Endothelial cell of umbilical vein (primary cell): Measurements from ENCODE around the gene TOX2. TPM values are rescaled to one million over a fixed set of nuclear protein-coding genes. Genes with fewer than 3 reads are reported as not detected.

Experiments
- BruUV-seq: library from RNA; stranded (reverse); fragments of 400-500 nt; replicated peaks from 2 replicates; lab custom pipeline; 2021; lab: Mats Ljungman, UMichigan
- CTCF ChIA-PET: fragments of 300-600, 350-600 bp; sonication (Branson Sonifier 250); formaldehyde crosslinking; loops from one replicate; lab custom pipeline; 2021; ENCODE audit warnings: antibody characterized with exemption, inconsistent platforms; lab: Charles Lee
- POLR2A ChIA-PET: fragments of 300-600, 350-600 bp; sonication (Branson Sonifier 250); formaldehyde crosslinking; loops from one replicate; lab custom pipeline; 2021; ENCODE audit warnings: antibody characterized with exemption, inconsistent platforms; lab: Charles Lee
- DNase-seq: peaks from one replicate; pipeline ENCODE4 v3.0.0-alpha.2; 2011; ENCODE audit warnings: low read depth, low spot score
- FAIRE-seq: peaks from 2 replicates; lab custom pipeline; 2011; peaks lifted over from hg19 to GRCh38; lab: Jason Lieb, UNC
- H2AFZ ChIP-seq: 2 replicates; pipeline ENCODE4 v1.6.0; 2012; ENCODE audit warnings: low read depth, low read length, control low read depth, inconsistent platforms
- H3K27ac ChIP-seq: 2 replicates; pipeline ENCODE4 v1.5.1; 2011; ENCODE audit warnings: low read depth, mild to moderate bottlenecking, control low read depth, low read length, moderate library complexity; ENCODE audit not compliant: insufficient read depth
- H3K27me3 ChIP-seq, 2 experiments: 2 replicates each; pipeline versions ENCODE4 v1.6.0 to v1.6.1; 2011; ENCODE audit warnings: low read length in 2 of 2, mixed read lengths in 1 of 2; ENCODE audit not compliant: control insufficient read depth in 2 of 2, insufficient read depth in 2 of 2
- H3K36me3 ChIP-seq, 2 experiments: 2 replicates in 1 of 2; 3 replicates in 1 of 2; pipeline ENCODE4 v1.5.1; 2011; ENCODE audit warnings: low read length in 2 of 2, mild to moderate bottlenecking in 1 of 2, moderate library complexity in 1 of 2; ENCODE audit not compliant: control insufficient read depth in 2 of 2, insufficient read depth in 2 of 2; ENCODE audit errors: extremely low read depth in 1 of 2
- H3K4me1 ChIP-seq: 3 replicates; pipeline ENCODE4 v1.5.1; 2011; ENCODE audit warnings: mild to moderate bottlenecking, low read length; ENCODE audit not compliant: control insufficient read depth, insufficient read depth; ENCODE audit errors: extremely low read depth
- H3K4me2 ChIP-seq: 2 replicates; pipeline ENCODE4 v1.6.1; 2011; ENCODE audit warnings: low read length, control low read depth, mixed read lengths; ENCODE audit not compliant: insufficient read depth
- H3K4me3 ChIP-seq, 3 experiments: fragments of 200-600 bp in 1 of 3; sonication (generic), shearing (Covaris generic) in 1 of 3; replicated peaks in 1 of 3; 2 replicates each; pipeline ENCODE4 v1.5.1; 2011 to 2016; ENCODE audit warnings: control low read depth in 3 of 3, low read length in 3 of 3, mild to moderate bottlenecking in 2 of 3, inconsistent platforms in 1 of 3, low read depth in 1 of 3, moderate library complexity in 1 of 3; ENCODE audit not compliant: insufficient read depth in 1 of 3
- H3K79me2 ChIP-seq: 2 replicates; pipeline ENCODE4 v1.6.0; 2012; ENCODE audit warnings: low read length, inconsistent platforms; ENCODE audit not compliant: control insufficient read depth, insufficient read depth
- H3K9ac ChIP-seq: replicated peaks from 2 replicates; pipeline ENCODE3; 2011; ENCODE audit warnings: low read length, control low read depth; ENCODE audit not compliant: insufficient read depth; ENCODE audit errors: extremely low read depth
- H3K9me1 ChIP-seq: replicated peaks from 3 replicates; pipeline ENCODE4 v1.6.0; 2011; ENCODE audit warnings: mild to moderate bottlenecking, low read length; ENCODE audit not compliant: control insufficient read depth, insufficient read depth; ENCODE audit errors: extremely low read depth
- H3K9me3 ChIP-seq: replicated peaks from 2 replicates; pipeline ENCODE4 v1.5.1; 2012; ENCODE audit warnings: low read length, inconsistent platforms; ENCODE audit not compliant: control insufficient read depth, insufficient read depth
- H4K20me1 ChIP-seq: replicated peaks from 2 replicates; pipeline ENCODE3; 2011; ENCODE audit warnings: mild to moderate bottlenecking, low read length; ENCODE audit not compliant: control insufficient read depth, insufficient read depth; ENCODE audit errors: extremely low read depth
- CTCF ChIP-seq, 2 donors: IDR thresholded peaks; 1 replicate in 1 of 2; 2 replicates in 1 of 2; pipeline ENCODE4 v1.5.1; 2011; ENCODE audit warnings: low read length in 2 of 2, mild to moderate bottlenecking in 2 of 2, moderate library complexity in 2 of 2, control low read depth in 1 of 2, inconsistent platforms in 1 of 2, low read depth in 1 of 2; ENCODE audit not compliant: insufficient read depth in 1 of 2; ENCODE audit errors: extremely low read depth in 1 of 2
- EZH2 ChIP-seq: IDR thresholded peaks from 2 replicates; pipeline ENCODE4 v1.6.1; 2012; ENCODE audit warnings: borderline replicate concordance, low read depth, mild to moderate bottlenecking, moderate library complexity, low read length, inconsistent platforms; ENCODE audit not compliant: severe bottlenecking
- FOS ChIP-seq: IDR thresholded peaks from 2 replicates; pipeline ENCODE4 v1.6.1; 2011; ENCODE audit warnings: mild to moderate bottlenecking, low read length, moderate library complexity, borderline replicate concordance; ENCODE audit not compliant: insufficient read depth
- GATA2 ChIP-seq: IDR thresholded peaks from 2 replicates; pipeline ENCODE4 v1.7.0; 2011; ENCODE audit warnings: low read depth, mild to moderate bottlenecking, moderate library complexity, mixed read lengths, low read length; ENCODE audit not compliant: insufficient read length, insufficient read depth
- JUN ChIP-seq: IDR thresholded peaks from 2 replicates; pipeline ENCODE4 v1.6.1; 2011; ENCODE audit warnings: borderline replicate concordance, low read depth; ENCODE audit not compliant: insufficient read length, insufficient read depth
- MAX ChIP-seq: IDR thresholded peaks from 2 replicates; pipeline ENCODE4 v1.6.1; 2011; ENCODE audit not compliant: insufficient read depth, insufficient read length
- MYC ChIP-seq: IDR thresholded peaks from one replicate; pipeline ENCODE4 v1.6.1; 2011; ENCODE audit warnings: mild to moderate bottlenecking, low read depth, low read length
- POLR2A ChIP-seq: IDR thresholded peaks from 2 replicates; pipeline ENCODE4 v1.6.1; 2012; ENCODE audit warnings: low read depth, mild to moderate bottlenecking, control low read depth, low read length
- POLR2AphosphoS5 ChIP-seq: IDR thresholded peaks from 2 replicates; pipeline ENCODE4 v1.6.1; 2012; ENCODE audit warnings: low read depth, mild to moderate bottlenecking, control low read depth, low read length, moderate library complexity; ENCODE audit not compliant: insufficient read depth
- dilution Hi-C: fragments of 300-500 bp; cut with MboI; formaldehyde crosslinking; loops from one replicate; pipeline ENCODE4 v1.15.0; 2019; ENCODE audit warnings: low sequenced_read_pairs; ENCODE audit not compliant: extremely low pct_ligation_motif_present
- intact Hi-C: fragments of 100-400 bp; cut with micrococcal nuclease; formaldehyde crosslinking; loops from one replicate; pipeline ENCODE4 v1.10.0; 2022
- polyA plus RNA-seq, 4 experiments: library from polyadenylated mRNA; depleted of rRNA in 3 of 4; stranded (reverse) in 3 of 4; unstranded in 1 of 4; fragments of >200 nt; gene quantifications; 2 replicates each; pipeline versions ENCODE4 v1.2.1 to v1.2.3, GENCODE V29; 2011 to 2012; ENCODE audit warnings: missing spikeins in 1 of 4
- total RNA-seq: library from RNA; stranded (reverse); gene quantifications from 2 replicates; pipeline ENCODE4 v1.2.3, GENCODE V29; 2021

Gene TOX2
- total and polyA plus RNA-seq, 2 donors (not counting 3 experiments of a cell fraction or from before 2014, with no cell fraction given), result 7.0 to 18.6 TPM

- Histone ChIP-seq H3K4me3 (no peak overlapping the region), H3K27me3 (no peaks in the 10 kb centered on the region), H3K36me3 (no peaks in the 10 kb centered on the region), H3K27ac (no peak overlapping the region), H3K4me2 (no peak overlapping the region), H2AFZ (no peak overlapping the region), H3K9ac (no peak overlapping the region), H3K9me1 (no peaks in the 10 kb centered on the region), H3K79me2 (no peaks in the 10 kb centered on the region), H3K4me1 (no peaks in the 10 kb centered on the region), H3K9me3 (no peaks in the 10 kb centered on the region), H4K20me1 (no peaks in the 10 kb centered on the region)
- DNase-seq (no peak), FAIRE-seq (no peak)
- TF ChIP-seq POLR2A (no peak), GATA2 (no peak), EZH2 (no peak), FOS (no peak), JUN (no peak), CTCF (IDR thresholded peaks at IDR 0.05; ENCODE audit: extremely low read depth in 1 of 2, insufficient read depth in 1 of 2, low read depth in 1 of 2, low read length in 2 of 2) (no peak), MYC (no peak), POLR2AphosphoS5 (no peak), MAX (no peak)
- ChIA-PET POLR2A (no interaction called here), CTCF (no interaction called here)
- dilution Hi-C loops, result no loop called here
- intact Hi-C loops, result no loop called here
- no TSS peak for BruUV-seq
These were observed 78.2 kb downstream of the TOX2 start for GRCh38 chr20:43992885-43993284.
